ENCODE data around the gene ARHGAP25.
"Not testable (repeated sequence)": the region's sequence is repeated elsewhere in the genome, so short reads cannot be mapped to it uniquely, and the experiment has no call there.

Gene ARHGAP25

DNA sequence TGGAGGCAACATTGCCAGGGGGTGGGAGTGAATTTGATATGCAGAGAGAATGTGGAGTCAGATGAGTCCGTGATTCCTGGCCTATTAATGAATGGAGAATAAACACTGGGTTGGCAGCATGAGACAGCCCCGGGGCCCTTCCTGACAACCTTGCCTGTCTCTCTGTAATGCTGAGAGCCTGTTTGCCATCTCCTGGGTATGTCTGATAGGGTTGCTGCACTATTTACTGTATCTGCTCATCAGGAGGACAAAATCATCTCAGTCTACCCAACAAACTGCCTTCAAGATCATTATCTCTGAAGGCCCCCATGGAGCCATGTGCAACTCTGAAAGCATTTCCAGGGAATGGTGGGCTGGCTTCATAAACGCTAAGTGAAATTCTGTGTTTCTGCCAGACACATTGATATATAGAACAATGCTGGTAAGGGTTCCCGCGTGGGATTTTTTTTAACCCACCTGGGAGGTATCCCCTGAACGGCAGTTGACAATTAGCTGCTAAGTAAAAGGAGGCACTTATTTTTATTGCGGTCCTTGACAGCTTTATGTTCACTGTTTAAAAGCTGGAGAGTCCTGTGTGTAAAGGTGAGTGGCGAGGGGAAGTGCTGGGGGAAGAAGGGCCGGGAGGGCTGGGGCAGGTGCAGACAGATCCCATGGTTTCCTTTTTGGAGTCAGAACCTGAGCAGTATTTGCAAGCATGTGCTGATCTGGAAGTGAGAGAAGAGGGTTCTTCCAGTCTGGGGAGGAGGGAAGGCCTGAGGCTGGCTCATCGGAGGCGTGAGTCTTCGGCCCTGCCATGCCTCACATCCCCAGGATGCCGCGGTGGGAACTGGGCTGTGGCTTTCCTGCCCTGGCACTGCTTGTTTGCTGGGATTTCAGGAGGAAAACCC lies 64.8 kb downstream of the ARHGAP25 start:
- DNase-seq (ENCODE audit: low read depth): no peak

DNA sequence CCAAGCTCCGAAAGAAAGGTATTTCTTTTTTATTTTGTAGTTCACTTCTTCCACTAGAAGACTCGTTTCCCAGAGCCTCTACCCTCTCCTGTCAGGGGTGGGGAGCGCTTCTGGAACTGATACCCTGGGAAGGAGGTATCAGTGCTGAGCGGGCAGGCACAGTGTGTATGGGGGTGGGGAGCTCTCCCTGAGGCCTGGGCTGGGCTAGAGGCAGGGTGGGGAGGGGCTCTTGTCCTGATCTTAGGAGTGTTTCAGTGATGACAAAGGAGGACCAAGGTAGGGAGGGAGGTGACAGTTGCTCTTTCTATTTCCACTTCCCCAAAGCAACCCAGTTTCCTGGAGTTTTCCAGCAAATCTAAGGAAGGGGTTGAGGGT lies 65.4 kb downstream of the ARHGAP25 start:
- no peak for DNase-seq (ENCODE audit: low read depth)

DNA sequence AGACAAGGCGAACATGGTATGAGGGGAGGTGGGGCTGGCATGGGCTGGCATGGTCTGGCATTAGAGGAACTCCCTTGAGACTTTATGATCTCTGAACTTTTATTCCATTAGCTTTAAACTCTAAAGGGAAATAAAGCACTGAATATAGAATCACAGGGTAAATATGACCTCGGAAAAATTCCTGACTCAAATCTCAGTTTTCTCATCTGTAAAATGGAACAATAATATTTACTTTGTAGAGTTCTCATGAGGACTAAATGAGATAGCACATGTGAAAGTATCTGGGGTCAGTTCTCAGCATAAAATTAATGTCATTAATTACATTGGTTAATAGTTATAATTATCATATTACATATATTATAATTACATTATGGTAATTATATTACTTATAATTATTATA lies 65.9 kb downstream of the ARHGAP25 start:
- DNase-seq (ENCODE audit: low read depth): no peak

GRCh38 chr2:68802161-68802560 lies 67.5 kb downstream of the ARHGAP25 start:
- not testable (repeated sequence) for DNase-seq (ENCODE audit: low read depth)

DNA sequence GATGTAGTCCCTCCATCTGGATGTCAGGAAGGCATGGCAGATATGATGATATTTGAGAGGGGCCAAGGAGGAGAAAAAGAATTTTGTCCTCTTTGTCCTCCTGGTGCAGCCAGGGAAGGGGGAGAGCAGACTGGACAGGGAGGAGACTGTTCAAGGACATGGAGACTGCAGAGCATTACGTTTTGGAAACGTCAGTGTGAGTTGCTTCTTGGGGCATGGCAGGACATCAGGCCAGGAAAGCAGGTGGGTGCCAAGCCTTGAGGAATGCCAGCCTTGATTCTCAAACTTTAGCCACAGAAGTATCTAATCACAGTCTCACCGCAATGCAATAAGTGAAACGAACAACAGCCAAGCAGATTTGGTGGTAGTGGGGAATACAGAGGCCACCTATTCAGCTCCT lies 70.4 kb downstream of the ARHGAP25 start:
- DNase-seq (ENCODE audit: low read depth): no peak

DNA sequence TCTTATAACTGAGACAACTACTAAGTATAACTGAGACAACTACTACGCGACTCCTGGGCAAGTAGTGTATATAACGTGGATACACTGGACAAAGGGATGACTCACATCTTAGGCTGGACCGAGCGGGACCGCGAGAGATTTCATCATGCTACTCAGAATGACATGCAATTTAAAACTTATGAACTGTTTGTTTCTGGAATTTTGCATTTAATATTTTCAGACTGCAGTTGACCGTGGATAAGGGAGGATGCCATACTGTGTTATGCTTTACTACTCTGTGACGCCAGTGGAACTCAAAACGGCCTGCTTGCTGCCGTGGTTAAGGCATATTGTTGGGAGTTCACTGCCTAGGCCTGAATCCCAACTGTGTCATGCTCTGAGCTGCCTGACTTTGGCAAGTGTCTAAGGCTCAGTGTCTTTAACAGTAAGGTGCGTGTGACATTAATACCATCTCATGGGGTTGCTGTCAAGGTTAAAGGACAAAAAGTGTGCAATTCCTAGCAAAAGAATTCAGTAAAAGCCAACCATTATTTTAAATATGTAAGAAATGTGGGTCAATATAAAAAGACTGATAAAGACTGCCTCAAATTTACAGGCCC lies 72.0 kb downstream of the ARHGAP25 start:
- DNase-seq (ENCODE audit: low read depth): no peak

DNA sequence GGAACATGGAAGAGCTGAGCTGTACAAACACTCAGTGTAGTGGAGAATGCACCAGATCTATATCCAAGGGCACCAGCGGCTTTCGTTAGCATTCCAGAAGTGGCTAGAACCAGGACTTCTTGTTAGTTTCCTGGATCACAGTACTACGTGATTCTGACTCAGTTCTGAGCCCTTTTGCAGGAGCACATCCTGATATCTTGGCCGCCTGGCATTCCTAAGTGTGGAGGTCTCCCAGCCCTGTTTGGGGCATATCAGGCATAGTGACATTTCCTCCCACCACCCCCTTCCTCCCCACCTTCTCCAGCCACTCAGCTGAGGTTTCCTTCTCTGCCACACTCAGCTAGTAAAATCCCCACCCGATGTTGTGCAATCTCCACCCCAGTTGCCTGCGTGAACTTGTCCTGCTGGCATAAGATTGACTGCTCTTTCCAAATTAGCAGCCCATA lies 73.2 kb downstream of the ARHGAP25 start:
- DNase-seq (ENCODE audit: low read depth): no peak

- no peak for DNase-seq (ENCODE audit: low read depth)
Measured at GRCh38 chr2:68809324-68810240, 75.0 kb downstream of the ARHGAP25 start.

GRCh38 chr2:68811364-68811763 lies 76.8 kb downstream of the ARHGAP25 start:
- peak; percentile 56 for DNase-seq (ENCODE audit: low read depth)

DNA sequence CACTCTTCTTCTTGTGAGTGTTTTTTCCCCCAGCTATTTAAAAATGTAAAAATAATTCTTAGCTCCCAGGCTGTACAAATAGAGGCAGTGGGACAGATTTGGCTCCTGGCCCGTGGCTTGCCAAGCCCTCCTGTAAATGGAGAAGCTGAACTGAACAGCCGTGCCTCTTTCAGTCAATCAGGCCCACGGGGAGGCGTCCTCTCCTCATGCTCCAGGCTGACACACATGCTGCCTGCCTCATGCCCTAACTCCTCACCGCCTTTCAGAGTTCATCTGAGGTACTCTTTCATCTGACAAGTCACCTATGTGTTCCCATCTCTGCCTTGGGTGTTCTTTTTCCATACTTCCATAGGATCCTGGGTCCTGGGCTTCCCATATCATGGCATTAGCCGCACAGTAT lies 77.6 kb downstream of the ARHGAP25 start:
- DNase-seq (ENCODE audit: low read depth): no peak

DNA sequence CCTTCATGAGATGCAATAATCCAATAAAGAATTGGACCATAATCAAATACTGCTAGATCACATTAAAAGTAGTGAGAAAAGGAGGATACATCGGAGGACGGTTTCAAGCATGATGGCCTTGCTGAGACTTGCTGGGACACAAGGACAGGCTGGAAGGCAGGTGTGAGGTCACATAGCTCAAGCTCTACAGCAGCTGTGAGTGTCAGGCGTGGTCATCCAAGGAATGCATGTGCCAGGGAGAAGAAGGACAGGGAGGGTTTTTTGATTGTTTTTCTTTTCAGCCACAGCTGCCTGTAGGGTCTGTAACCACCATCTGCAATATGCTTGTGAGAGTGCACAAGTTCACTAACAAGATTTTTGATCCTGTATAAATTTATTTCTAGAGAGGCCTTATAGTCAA lies 79.0 kb downstream of the ARHGAP25 start:
- no peak for DNase-seq (ENCODE audit: low read depth)

DNA sequence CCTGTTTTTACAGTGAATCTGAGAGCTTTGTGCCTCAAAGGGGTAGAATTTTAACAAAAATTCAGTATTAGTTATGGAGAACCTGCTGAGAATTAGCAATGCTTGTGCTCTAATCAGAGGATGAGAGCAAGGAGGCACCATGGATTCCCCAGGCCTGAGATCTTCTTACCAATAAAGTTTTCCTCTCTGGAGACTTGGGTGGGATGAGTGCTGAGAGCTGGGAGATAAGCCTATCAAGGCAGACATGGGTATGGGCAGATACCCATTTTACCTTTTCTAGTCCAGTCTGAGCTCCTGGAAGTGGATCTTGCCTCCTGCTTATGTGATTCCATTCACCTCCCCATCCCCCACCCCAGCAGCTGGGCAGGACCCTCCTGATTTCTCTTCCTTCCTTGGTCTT lies 82.7 kb downstream of the ARHGAP25 start:
- DNase-seq (ENCODE audit: low read depth): no peak

DNA sequence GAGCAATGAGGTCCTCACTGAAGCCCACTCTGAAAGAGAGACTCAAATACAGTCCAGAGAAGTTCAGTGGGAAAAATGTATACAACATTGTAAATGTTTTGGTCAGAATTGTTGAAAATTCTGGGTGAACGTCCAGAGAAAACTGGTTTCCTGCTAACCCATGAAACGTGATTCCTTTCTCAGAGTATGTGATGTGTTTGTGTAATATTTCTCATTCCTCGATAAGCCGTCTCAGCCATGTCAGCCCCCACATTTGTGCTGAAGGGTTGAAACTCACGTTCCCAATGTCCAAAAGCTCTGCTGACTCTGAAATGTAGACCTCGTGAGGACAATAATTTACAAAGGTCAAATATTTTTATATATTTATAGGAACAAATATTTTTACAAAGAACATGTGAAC lies 84.9 kb downstream of the ARHGAP25 start:
- no peak for DNase-seq (ENCODE audit: low read depth)

DNA sequence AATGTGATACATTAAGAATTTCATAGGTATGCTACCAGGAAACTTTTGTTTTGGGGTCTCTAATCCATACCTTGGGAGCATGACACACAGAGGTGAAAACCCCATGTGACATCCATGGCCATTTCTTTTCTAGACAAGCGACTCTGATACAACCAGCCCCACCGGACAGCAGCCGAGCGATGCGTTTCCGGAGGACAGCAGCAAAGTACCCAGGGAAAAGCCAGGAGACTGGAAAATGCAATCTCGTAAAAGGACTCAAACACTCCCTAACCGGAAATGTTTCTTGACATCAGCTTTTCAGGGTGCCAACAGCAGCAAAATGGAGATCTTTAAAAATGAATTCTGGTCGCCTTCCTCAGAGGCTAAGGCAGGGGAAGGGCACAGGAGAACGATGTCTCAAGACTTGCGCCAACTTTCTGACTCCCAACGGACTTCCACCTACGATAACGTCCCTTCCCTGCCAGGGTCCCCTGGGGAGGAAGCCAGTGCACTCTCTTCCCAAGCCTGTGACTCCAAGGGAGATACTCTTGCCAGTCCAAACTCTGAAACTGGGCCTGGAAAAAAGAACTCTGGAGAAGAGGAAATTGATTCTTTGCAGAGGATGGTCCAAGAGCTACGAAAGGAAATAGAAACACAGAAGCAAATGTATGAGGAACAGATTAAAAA lies 87.7 kb downstream of the ARHGAP25 start:
- DNase-seq (ENCODE audit: low read depth): no peak

DNA sequence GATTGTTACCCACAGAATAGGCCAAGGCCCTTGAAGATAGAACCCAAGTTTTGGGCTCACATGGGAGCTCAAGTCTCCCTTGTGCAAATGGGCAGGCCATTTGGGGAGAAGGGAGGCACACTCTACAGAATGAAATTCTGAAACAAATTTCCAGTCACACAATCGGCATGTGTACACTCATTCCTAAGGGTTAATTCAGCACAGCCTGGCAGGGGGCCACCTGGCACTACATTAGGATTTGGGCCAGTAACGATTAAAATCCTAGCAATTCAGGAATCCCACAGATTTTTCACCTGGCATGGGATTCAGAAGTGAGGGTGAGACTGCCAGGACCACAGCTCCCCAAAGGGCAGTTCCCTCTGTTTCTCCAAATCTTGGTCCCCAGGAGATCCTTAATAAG lies 90.2 kb downstream of the ARHGAP25 start:
- DNase-seq (ENCODE audit: low read depth): peak; percentile 73

DNA sequence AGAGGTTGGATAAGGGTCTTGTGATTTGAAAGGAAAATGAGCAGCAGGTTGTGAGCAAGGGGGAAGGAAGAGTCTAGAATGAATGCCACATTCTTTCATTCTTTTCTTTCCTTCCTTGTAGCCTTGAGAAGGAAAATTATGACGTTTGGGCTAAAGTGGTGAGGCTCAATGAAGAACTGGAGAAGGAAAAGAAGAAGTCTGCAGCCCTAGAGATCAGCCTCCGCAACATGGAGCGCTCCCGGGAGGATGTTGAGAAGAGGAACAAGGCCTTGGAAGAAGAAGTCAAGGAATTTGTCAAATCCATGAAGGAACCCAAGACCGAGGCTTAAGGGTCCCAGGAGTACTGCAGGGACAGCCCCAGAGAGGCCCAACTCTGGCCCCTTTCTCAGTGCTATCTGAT lies 91.3 kb downstream of the ARHGAP25 start:
- no peak for DNase-seq (ENCODE audit: low read depth)

DNA sequence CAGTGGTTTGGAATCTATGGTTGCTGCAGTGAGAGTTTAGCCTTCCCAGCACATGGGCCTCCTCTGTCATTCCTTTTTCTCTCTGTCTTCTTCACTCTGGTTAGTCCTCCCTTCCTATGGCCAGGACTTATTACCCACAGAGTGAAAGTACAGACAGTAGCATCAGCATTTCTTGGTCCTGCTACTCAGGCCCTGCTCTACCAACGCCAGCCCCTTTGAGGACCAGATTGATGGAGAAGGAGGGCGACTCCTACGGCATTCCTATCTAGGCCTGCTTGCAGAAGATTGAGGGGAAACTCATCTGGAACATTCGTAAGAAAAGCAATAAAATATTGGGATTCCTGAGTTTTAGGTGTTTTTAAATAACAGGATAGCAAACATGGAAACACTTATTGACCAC lies 93.1 kb downstream of the ARHGAP25 start:
- no peak for DNase-seq (ENCODE audit: low read depth)

GRCh38 chr2:68828887-68829708 lies 94.5 kb downstream of the ARHGAP25 start:
- DNase-seq (ENCODE audit: low read depth): peak; percentile 90

DNA sequence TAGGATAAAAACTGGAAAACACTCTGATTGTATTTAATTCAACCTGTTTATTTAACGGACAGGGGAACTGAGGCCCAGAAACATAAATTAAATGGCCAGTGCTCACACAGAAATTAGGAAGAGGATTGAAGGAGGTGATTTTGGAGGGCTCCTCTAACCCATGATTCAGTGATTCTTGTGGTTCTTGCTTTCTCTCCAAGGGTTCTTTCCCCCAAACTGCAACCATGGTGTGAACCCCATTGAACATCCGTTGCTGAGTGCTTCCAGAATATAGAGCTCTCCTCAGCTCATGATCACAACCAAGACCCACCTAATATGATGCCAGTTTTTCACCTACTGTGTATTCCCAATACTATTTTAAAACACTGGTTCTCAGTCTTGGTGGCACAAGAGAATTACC lies 95.1 kb downstream of the ARHGAP25 start:
- DNase-seq (ENCODE audit: low read depth): no peak

GRCh38 chr2:68831686-68832232 lies 97.1 kb downstream of the ARHGAP25 start:
- DNase-seq (ENCODE audit: low read depth): no peak
